ENCODE results near the gene IFI27L1. TPM values are rescaled to one million over a fixed set of nuclear protein-coding genes. Genes with fewer than 3 reads are reported as not detected.

IFI27L1 gene
- polyA plus RNA-seq, 1 donor (not counting 4 experiments of a cell fraction or from before 2014, with no cell fraction given), result 17.4 TPM

GRCh38 chr14:94048691-94049624 is 32.2 kb upstream of the IFI27L1 start:
- Histone ChIP-seq H2AFZ (ENCODE audit: control insufficient read depth, low read length) (no peak overlapping the region), H3K36me3 (ENCODE audit: control insufficient read depth in 2 of 2, extremely low read depth in 1 of 2, insufficient read depth in 2 of 2, low read length in 2 of 2) (peaks cover 31 to 52% of the 10 kb centered on the region in 2 experiments), H3K9ac (ENCODE audit: control insufficient read depth, extremely low read depth, insufficient read depth, low read length) (no peak overlapping the region), H3K79me2 (ENCODE audit: control insufficient read depth, insufficient read depth, low read length) (no peaks in the 10 kb centered on the region), H3K4me3 (ENCODE audit: control insufficient read depth in 2 of 3, extremely low read depth in 1 of 3, insufficient read depth in 2 of 3, low read depth in 1 of 3, low read length in 3 of 3) (no peak overlapping the region), H3K4me2 (ENCODE audit: control insufficient read depth, extremely low read depth, insufficient read depth, low read depth, low read length) (no peak overlapping the region), H3K9me1 (ENCODE audit: control insufficient read depth, extremely low read depth, insufficient read depth, low read length) (no peaks in the 10 kb centered on the region), H3K27ac (ENCODE audit: control insufficient read depth, insufficient read depth, low read length) (no peak overlapping the region), H3K9me3 (ENCODE audit: control insufficient read depth, low read depth, low read length) (no peaks in the 10 kb centered on the region), H3K27me3 (ENCODE audit: control insufficient read depth, extremely low read depth, insufficient read depth, low read length) (no peaks in the 10 kb centered on the region), H3K4me1 (ENCODE audit: control insufficient read depth, extremely low read depth, insufficient read depth, low read length) (no peaks in the 10 kb centered on the region), H4K20me1 (ENCODE audit: control insufficient read depth, extremely low read depth, insufficient read depth, low read length) (no peaks in the 10 kb centered on the region)
- dilution Hi-C loops (cut with MboI; ENCODE audit: extremely low pct_ligation_motif_present, low sequenced_read_pairs), result no loop called here
- FAIRE-seq (no peak), DNase-seq (ENCODE audit: low read depth, low spot score) (no peak)
- no peak for TF ChIP-seq EZH2 (IDR thresholded peaks at IDR 0.05; ENCODE audit: low read length)
- TF ChIP-seq CTCF (optimal IDR thresholded peaks at IDR 0.05 in 1 of 3, IDR thresholded peaks at IDR 0.05 in 1 of 3, conservative IDR thresholded peaks at IDR 0.05 in 1 of 3; ENCODE audit: extremely low read depth in 1 of 3, insufficient read depth in 2 of 3, low read length in 3 of 3), result no peak

- Histone ChIP-seq H3K27me3 (ENCODE audit: control insufficient read depth, extremely low read depth, insufficient read depth, low read length) (no peaks in the 10 kb centered on the region), H3K9me3 (ENCODE audit: control insufficient read depth, low read depth, low read length) (no peaks in the 10 kb centered on the region), H2AFZ (ENCODE audit: control insufficient read depth, low read length) (no peak overlapping the region), H3K79me2 (ENCODE audit: control insufficient read depth, insufficient read depth, low read length) (no peaks in the 10 kb centered on the region), H3K4me1 (ENCODE audit: control insufficient read depth, extremely low read depth, insufficient read depth, low read length) (no peaks in the 10 kb centered on the region), H3K9ac (ENCODE audit: control insufficient read depth, extremely low read depth, insufficient read depth, low read length) (no peak overlapping the region), H3K4me3 (ENCODE audit: control insufficient read depth in 2 of 3, extremely low read depth in 1 of 3, insufficient read depth in 2 of 3, low read depth in 1 of 3, low read length in 3 of 3) (no peak overlapping the region), H3K27ac (ENCODE audit: control insufficient read depth, insufficient read depth, low read length) (no peak overlapping the region), H3K36me3 (ENCODE audit: control insufficient read depth in 2 of 2, extremely low read depth in 1 of 2, insufficient read depth in 2 of 2, low read length in 2 of 2) (peaks cover 36 to 56% of the 10 kb centered on the region in 2 experiments), H4K20me1 (ENCODE audit: control insufficient read depth, extremely low read depth, insufficient read depth, low read length) (no peaks in the 10 kb centered on the region), H3K4me2 (ENCODE audit: control insufficient read depth, extremely low read depth, insufficient read depth, low read depth, low read length) (no peak overlapping the region), H3K9me1 (ENCODE audit: control insufficient read depth, extremely low read depth, insufficient read depth, low read length) (no peaks in the 10 kb centered on the region)
- FAIRE-seq (no peak), DNase-seq (ENCODE audit: low read depth, low spot score) (no peak)
- dilution Hi-C loops (cut with MboI; ENCODE audit: extremely low pct_ligation_motif_present, low sequenced_read_pairs), result no loop called here
- TF ChIP-seq CTCF (optimal IDR thresholded peaks at IDR 0.05 in 1 of 3, IDR thresholded peaks at IDR 0.05 in 1 of 3, conservative IDR thresholded peaks at IDR 0.05 in 1 of 3; ENCODE audit: extremely low read depth in 1 of 3, insufficient read depth in 2 of 3, low read length in 3 of 3) (no peak), EZH2 (IDR thresholded peaks at IDR 0.05; ENCODE audit: low read length) (no peak)
These were observed 31.5 kb upstream of the IFI27L1 start for GRCh38 chr14:94049625-94050023.

Measured in keratinocyte (primary cell).